NOMO-1 treated with dmso at 0.1 percent for 144 hours (cell line): Measurements from ENCODE around the gene LYRM1.
"Not testable (repeated sequence)": the region's sequence is repeated elsewhere in the genome, so short reads cannot be mapped to it uniquely, and the experiment has no call there.

Experiments used
- DNase-seq: peaks from one replicate; lab custom pipeline; 2025; ENCODE audit not compliant: unreplicated experiment; lab: John Stamatoyannopoulos, UW

Gene LYRM1

DNA sequence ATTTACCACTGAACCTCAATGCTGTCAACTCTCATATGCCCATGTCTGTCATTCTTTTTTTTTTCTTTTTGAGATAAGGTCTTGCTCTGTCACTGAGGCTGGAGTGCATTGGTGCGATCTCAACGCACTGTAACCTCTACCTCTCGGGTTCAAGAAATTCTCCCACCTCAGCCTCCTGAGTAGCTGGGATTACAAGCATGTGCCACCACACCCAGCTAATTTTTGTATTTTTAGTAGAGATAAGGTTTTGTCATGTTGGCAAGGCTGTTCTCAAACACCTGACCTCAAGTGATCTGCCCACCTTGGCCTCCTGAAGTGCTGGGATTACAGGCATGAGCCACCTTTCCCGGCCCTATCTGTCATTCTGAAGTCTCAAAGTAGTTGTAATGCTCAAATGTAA, 72.6 kb downstream of the LYRM1 start:
- not testable (repeated sequence) for DNase-seq
